ENCODE results near the gene ERCC6.
A peak's percentile ranks its signal among the peaks of the same experiment; 100 is the strongest.

Gene ERCC6

DNA sequence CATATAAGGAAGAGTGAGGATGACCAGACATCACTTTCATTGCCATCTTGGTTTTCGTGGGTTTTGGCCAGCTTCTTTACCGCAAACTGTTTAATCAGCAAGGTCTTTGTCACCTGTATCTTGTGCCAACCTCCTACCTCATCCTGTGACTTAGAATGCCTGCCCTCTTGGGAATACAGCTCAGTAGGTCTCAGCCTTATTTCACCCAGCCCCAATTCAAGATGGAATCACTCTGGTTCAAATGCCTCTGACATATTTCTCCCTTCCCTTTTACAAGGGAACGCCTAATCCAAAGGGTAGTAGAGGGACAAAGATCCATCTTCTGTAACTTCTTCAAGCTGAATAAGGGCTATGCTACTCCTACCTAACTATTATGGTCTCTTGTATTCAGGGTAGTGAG lies 4.7 kb upstream of the ERCC6 start:
- no peak for DNase-seq

- no peak for DNase-seq
These were observed 3.4 kb upstream of the ERCC6 start for GRCh38 chr10:49542353-49542752.

DNA sequence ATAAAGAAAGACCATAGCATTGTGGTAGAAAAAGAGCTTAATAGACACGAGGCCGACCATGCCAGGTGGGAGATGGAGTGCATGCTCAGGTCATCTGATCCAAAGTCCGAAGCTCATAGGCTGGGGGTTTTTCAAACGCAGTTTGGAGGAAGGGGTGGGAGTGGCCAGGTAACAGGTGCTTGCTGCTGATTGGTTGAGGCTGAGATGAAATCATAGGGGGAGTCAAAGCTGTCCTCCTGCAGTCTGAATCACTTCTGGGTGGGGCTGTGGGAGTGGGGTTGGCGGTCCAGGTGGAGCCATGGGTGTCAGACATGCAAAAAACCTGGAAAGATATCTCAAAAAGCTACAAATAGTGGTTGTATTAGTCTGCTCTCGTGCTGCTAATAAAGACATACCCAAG lies 2.8 kb upstream of the ERCC6 start:
- no peak for DNase-seq

DNA sequence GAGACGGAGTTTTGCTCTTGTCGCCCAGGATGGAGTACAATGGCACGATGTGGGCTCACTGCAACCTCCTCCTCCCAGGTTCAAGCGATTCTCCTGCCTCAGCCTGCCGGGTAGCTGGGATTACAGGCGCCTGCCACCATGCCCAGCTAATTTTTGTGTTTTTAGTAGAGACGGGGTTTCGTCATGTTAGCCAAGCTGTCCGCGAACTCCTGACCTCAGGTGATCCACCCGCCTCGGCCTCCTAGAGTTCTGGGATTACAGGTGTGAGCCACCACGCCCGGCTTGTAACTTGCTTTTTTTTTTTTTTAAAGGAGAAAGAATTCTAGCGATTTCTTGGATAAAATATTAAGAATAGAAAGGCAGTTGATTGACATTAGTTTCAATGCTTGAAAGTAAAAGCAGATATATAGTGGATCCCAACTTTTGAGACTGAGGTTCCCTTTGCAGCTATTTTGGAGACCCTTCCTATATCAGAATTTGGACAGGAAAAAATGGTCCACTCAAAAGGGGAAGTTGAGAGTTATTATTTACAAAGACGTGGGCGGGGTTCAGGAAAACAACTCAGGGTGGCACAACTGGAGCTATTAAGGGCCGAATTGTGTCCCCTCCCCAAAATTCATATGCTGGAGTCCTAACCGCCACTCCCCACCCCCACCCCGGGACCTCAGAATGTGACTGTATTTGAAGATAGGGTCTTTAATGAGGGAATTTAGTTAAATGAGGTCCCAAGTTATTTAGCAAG lies 1.3 kb upstream of the ERCC6 start:
- DNase-seq: no peak

DNA sequence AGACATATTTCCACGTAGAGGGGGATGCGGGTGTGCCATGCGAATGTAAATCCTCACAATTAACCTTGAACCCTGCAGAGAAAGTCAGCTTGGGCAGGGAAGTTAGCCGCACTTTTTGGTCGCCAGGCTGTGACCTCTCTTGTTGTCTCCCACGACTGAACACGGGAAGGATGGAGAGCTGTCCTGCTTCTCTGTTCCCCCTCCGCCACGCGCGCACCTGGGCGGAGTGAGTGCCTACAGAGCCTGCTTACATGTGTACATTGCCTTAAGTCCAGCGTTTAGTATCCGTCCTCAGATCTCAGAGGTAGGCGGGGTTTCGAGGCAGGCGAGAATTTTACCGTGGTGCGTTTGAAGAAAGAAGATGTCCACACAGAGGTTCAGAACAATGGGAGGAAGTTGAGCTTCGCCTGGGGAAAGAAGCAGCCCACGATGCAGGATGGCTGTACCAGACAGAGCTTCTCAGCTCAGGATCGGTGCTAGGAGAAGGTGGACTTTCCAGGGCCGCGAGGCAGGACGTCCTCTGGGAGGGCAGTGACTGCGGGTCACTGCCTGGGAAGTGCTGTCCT lies 482 bp upstream of the ERCC6 start:
- no peak for DNase-seq

- DNase-seq: no peak
These were observed 4.1 kb downstream of the ERCC6 start for GRCh38 chr10:49534670-49535381.

- no peak for DNase-seq
These were observed 6.5 kb downstream of the ERCC6 start for GRCh38 chr10:49532461-49532860.

DNA sequence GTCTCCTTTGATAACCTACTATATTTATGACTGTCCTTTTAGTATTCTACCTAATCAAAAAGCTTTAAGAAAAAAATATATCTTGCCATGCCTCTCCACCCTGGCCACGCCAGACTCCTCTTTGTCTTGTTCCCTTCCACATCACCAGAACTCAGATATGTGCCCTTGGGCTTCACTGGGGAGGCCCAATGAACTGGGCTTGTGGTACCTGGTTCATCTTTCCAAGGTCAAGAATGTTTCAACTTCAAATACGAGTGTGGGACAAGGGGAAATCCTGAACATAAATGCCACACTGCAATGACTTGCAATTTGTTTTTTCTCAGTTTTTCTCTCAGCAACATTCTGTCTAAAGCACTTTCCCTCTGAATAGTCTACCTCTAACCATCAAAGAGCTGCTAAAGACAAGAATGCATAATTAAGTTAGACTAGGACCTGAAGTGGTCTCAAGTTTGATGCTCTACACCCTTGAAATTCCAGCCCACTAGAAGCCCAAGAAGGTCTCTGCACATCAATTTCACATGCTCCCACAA lies 9.9 kb downstream of the ERCC6 start:
- DNase-seq: no peak

DNA sequence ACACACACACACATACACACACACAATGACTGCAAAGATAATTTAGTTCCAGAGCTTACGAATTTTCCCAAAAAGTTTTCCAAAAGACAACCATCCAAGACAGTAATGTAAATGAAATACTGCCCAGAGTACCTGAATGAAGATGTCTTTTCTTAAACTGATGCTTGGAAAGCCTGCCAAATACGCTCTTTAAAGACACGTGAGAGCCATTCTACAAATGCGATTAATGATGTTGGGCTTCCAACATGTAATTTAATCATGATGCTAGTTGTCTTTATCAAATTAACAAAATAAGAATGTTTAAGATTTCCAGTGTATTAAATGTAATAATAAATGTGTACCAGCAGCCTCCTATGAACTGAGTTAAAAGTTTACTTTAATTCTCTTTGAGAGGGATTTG lies 11.1 kb downstream of the ERCC6 start:
- no peak for DNase-seq

GRCh38 chr10:49527061-49527460 lies 11.9 kb downstream of the ERCC6 start:
- DNase-seq: no peak

- DNase-seq: no peak
These were observed 12.3 kb downstream of the ERCC6 start for GRCh38 chr10:49526619-49527018.

DNA sequence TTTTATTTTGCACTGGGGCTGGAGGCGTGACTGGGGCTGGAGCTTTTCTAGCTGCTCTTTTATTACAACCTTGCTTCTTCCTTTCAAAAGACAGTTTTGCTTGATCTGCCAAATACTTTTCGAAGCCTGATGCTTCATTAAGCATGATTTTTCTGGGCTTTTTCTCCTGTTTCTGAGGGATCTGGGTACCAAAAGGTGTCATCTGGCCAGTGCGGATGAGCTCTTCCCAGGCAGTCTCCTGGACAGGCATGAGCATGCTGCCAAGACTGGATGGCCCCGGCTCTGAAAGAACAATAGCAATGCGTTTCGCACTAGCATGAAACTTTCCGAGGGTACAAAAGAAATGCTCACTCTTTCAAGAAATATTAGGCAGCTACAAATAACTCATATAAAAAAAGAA lies 14.4 kb downstream of the ERCC6 start:
- DNase-seq: no peak

- DNase-seq: no peak
These were observed 15.6 kb downstream of the ERCC6 start for GRCh38 chr10:49523301-49523700.

DNA sequence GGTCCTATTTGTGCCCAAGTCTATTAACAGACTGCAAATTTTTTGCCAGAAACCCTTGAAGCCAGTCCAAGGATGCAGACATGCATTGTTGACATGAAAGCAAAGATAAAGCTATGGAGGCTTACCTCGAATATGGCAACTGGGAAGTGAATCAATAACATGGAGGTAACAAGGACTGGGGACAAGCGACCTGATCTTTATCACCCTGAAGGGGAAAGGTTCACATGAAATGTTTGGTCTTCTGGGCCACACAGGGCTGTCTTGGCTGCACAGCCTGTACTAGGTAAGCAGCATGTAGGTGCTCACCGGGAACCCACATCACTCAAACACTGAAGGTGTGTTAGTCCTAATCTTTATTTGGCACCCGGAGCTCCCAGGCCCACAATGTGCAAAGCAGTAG lies 17.9 kb downstream of the ERCC6 start:
- no peak for DNase-seq

GRCh38 chr10:49520122-49520775 lies 18.7 kb downstream of the ERCC6 start:
- DNase-seq: no peak

- DNase-seq: no peak
These were observed 19.2 kb downstream of the ERCC6 start for GRCh38 chr10:49519717-49520116.

DNA sequence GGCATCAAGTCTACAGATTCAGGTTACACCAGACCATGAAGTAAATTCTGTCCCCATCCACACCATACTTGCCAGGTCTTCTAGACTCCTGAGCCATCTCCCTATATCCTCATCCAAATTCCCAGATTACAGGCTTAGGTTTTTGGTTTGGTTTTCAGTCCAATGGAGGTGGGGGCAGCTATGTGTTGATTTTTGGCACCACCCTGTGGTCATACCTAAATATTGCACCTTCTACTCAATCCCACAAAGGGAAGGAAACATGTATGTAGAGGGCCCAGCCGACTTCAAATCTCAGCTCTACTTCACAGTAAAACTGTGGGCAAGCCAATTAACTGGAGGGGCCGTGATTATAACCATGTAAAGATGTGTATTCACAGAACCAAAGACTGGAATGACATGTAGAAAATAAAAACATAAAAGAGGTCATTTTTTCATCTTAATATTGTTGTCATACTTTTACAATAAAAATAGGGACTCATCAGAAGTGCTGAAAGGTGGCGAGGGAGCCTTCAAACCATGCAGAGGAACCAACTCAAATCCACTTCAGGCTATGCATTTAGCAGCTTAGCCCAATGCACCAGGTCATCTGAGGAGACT lies 19.8 kb downstream of the ERCC6 start:
- peak; percentile 25 for DNase-seq

DNA sequence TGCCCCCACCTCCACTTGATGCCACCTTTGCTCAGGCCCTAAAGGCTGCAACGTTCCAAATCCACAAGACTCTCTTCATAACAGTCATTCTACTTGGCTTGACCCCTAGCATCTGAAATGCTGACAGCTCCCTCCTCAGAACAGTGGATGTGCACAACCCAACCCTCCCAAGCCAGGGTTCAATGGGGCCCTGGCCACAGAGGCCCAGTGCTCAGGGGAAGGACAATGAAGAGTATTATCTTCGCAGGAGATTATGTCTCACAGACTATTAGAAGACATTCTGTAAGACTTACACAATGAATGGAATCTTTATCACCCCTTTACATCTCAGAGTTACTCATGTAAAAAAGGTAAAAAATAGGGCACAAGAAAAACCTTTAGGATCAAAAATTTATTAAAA lies 20.4 kb downstream of the ERCC6 start:
- no peak for DNase-seq

- DNase-seq: no peak
These were observed 22.5 kb downstream of the ERCC6 start for GRCh38 chr10:49516216-49516970.

DNA sequence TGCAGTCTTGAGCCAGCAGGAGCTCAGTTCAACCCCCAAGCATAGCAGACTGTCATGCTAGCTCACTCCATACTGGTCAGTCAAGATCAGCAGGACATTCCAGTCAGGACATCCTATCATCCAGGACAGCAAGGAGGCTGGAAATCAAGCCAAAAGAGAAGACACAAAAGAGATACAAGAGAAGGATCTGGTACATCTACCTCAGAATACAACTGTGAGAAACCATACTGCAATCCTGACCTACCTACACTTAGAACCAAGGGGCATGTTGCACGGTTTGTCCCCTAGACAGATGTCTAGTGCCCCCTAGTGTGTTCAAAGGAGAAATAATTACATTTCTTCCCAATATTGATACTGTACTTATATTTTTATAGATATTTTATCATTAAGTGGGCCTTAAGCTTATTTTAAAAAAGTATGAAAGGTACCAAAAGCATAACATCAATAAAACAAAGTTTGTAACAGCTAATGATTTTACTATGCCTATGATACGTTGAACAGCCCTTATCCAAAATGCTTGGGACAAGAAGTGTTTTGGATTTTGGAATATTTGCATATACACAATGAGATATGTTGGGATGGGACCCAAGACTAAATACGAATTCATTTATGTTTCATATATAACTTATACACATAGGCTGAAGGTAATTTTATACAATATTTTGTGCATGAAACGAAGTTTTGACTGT lies 26.7 kb downstream of the ERCC6 start:
- peak; percentile 34 for DNase-seq

- DNase-seq: no peak
These were observed 29.1 kb downstream of the ERCC6 start for GRCh38 chr10:49509771-49510303.

Data from central memory CD4-positive, alpha-beta T cell (primary cell).